ENCODE data around the gene EIF1AD. TPM values are rescaled to one million over a fixed set of nuclear protein-coding genes. Genes with fewer than 3 reads are reported as not detected.
"Not testable (repeated sequence)": the region's sequence is repeated elsewhere in the genome, so short reads cannot be mapped to it uniquely, and the experiment has no call there.

The EIF1AD gene
- total RNA-seq, 4 donors from 2014 or later: 25.3 to 39.4 (median 28.3) TPM

DNA sequence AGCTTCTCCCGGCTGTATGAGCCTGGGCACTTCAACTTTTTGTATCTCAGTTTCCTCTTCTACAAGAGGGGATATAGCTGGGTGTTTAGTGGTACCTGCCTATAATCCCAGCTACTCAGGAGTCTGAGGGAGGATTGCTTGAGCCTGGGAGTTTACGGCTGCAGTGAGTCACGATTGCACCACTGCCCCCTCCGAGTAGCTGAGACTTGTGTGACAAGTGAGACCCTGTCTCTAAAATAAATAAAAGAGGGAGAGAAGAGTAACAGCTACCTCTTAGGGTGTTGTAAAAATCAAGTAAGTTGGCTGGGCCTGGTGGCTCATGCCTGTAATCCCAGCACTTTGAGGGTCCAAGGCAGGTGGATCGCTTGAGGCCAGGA is 34.4 kb upstream of the EIF1AD start:
- intact Hi-C loops (cut with DNase I): no loop called here
- DNase-seq: no peak
- Histone ChIP-seq H3K4me3 (replicated peaks in 1 of 3) (no peak overlapping the region), H3K4me1 (peaks cover 4 to 9% of the 10 kb centered on the region in 2 donors), H3K27me3 (no peaks in the 10 kb centered on the region), H3K36me3 (no peaks in the 10 kb centered on the region), H3K9me3 (no peaks in the 10 kb centered on the region), H3K27ac (no peak overlapping the region)
- 53 to 63% methylated on average over 5 of the region's 5 CpGs for whole genome bisulfite sequencing, 2 donors
- TF ChIP-seq POLR2A (IDR thresholded peaks at IDR 0.05): no peak
- TF ChIP-seq, protein P1, sequence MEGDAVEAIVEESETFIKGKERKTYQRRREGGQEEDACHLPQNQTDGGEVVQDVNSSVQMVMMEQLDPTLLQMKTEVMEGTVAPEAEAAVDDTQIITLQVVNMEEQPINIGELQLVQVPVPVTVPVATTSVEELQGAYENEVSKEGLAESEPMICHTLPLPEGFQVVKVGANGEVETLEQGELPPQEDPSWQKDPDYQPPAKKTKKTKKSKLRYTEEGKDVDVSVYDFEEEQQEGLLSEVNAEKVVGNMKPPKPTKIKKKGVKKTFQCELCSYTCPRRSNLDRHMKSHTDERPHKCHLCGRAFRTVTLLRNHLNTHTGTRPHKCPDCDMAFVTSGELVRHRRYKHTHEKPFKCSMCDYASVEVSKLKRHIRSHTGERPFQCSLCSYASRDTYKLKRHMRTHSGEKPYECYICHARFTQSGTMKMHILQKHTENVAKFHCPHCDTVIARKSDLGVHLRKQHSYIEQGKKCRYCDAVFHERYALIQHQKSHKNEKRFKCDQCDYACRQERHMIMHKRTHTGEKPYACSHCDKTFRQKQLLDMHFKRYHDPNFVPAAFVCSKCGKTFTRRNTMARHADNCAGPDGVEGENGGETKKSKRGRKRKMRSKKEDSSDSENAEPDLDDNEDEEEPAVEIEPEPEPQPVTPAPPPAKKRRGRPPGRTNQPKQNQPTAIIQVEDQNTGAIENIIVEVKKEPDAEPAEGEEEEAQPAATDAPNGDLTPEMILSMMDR (IDR thresholded peaks at IDR 0.05): no peak

- no peaks in the 10 kb centered on the region for H3K9me3 ChIP-seq
- no peaks in the 10 kb centered on the region for H3K36me3 ChIP-seq
- intact Hi-C loops (cut with DNase I): no loop called here
- 52 to 59% methylated on average over 9 of the region's 9 CpGs for WGBS, 2 donors
- DNase-seq: peak; percentile 75 to 77
- no peaks in the 10 kb centered on the region for H3K27me3 ChIP-seq
- no peak overlapping the region for H3K27ac ChIP-seq
- H3K4me1 ChIP-seq: peaks cover 4 to 9% of the 10 kb centered on the region in 2 donors
- no peak for TF ChIP-seq POLR2A (IDR thresholded peaks at IDR 0.05)
- TF ChIP-seq, protein P1 (IDR thresholded peaks at IDR 0.05): no peak
- no peak overlapping the region for H3K4me3 ChIP-seq (replicated peaks in 1 of 3)
Measured at GRCh38 chr11:66035653-66036333, 33.8 kb upstream of the EIF1AD start.

GRCh38 chr11:66032957-66033735 is 31.2 kb upstream of the EIF1AD start:
- TF ChIP-seq, protein P1 (IDR thresholded peaks at IDR 0.05): no peak
- TF ChIP-seq POLR2A (IDR thresholded peaks at IDR 0.05): no peak
- Histone ChIP-seq H3K9me3 (no peaks in the 10 kb centered on the region), H3K4me3 (replicated peaks in 1 of 3) (no peak overlapping the region), H3K4me1 (peaks cover 4 to 9% of the 10 kb centered on the region in 2 donors), H3K27ac (no peak overlapping the region), H3K36me3 (no peaks in the 10 kb centered on the region), H3K27me3 (no peaks in the 10 kb centered on the region)
- intact Hi-C loops (cut with DNase I): no loop called here
- no peak for DNase-seq
- WGBS, 2 donors: 86 to 91% methylated on average over 8 of the region's 8 CpGs

- TF ChIP-seq, protein P1 (IDR thresholded peaks at IDR 0.05): no peak
- no peak for TF ChIP-seq POLR2A (IDR thresholded peaks at IDR 0.05)
- Histone ChIP-seq H3K27ac (no peak within 1 kb of the TSS), H3K9me3 (no peaks in the 10 kb centered on the region), H3K27me3 (no peaks in the 10 kb centered on the region), H3K4me1 (peaks cover 0 to 9% of the 10 kb centered on the region in 2 donors), H3K4me3 (replicated peaks in 1 of 3) (no peak within 1 kb of the TSS), H3K36me3 (no peaks in the 10 kb centered on the region)
- intact Hi-C loops (cut with DNase I): no loop called here
- no peak for DNase-seq
- WGBS, 2 donors: 90 to 93% methylated on average over 18 of the region's 18 CpGs
Measured at GRCh38 chr11:66026017-66026529, 24.1 kb upstream of the EIF1AD start, which contains the start of gene CATSPER1. CATSPER1 (minus strand) TSS chr11:66026479; CDS start chr11:66026379, 100 bp downstream.

DNA sequence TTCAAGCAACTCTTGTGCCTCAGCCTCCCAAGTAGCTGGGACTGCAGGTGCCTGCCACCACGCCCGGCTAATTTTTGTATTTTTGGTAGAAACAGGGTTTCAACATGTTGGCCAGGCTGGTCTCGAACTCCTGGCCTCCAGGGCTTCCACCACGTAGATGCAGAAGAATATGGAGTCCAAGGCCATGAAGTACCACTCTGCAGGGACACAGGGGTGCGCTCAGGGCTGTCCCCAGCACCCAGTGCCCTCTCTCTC is 21.2 kb upstream of the EIF1AD start:
- DNase-seq; H3K9me3 ChIP-seq; H3K4me3 ChIP-seq (replicated peaks in 1 of 3); H3K27ac ChIP-seq; H3K4me1 ChIP-seq; H3K27me3 ChIP-seq; intact Hi-C loops (cut with DNase I); H3K36me3 ChIP-seq: not testable (repeated sequence)
- 60 to 73% methylated on average over 5 of the region's 5 CpGs for WGBS, 2 donors
